WI38 (cell line): ENCODE measurements around the gene ADGRL1.
A peak's percentile ranks its signal among the peaks of the same experiment; 100 is the strongest.

Source experiments
- H3K4me3 ChIP-seq: 2 replicates; pipeline ENCODE4 v1.5.1; 2011; ENCODE audit warnings: low read depth, mild to moderate bottlenecking, control low read depth, low read length
- TF ChIP-seq, protein P1 (sequence below): IDR thresholded peaks from 2 replicates; pipeline ENCODE4 v1.5.1; 2012; ENCODE audit warnings: low read depth, mild to moderate bottlenecking, control low read depth, low read length

ADGRL1 gene

DNA sequence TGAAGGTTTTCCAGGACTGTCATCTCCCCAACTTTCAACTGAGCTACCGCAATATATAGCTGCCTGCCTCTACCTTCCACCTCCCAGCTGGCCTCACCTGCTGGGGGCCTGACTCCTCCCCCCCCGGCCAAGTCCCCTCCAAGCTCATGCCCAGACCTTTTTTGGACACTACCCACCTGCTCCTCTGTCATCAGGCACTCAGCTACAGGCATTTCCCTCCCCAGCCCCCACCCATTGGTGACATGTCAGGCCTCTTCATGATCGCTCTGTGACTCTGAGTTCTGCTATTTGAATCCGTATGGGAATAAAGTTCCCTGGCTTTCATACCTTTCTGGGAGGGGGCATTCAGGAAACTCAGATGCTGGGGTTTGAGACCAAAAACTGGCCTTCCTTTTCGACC is 90.2 kb downstream of the ADGRL1 start:
- TF ChIP-seq, protein P1, sequence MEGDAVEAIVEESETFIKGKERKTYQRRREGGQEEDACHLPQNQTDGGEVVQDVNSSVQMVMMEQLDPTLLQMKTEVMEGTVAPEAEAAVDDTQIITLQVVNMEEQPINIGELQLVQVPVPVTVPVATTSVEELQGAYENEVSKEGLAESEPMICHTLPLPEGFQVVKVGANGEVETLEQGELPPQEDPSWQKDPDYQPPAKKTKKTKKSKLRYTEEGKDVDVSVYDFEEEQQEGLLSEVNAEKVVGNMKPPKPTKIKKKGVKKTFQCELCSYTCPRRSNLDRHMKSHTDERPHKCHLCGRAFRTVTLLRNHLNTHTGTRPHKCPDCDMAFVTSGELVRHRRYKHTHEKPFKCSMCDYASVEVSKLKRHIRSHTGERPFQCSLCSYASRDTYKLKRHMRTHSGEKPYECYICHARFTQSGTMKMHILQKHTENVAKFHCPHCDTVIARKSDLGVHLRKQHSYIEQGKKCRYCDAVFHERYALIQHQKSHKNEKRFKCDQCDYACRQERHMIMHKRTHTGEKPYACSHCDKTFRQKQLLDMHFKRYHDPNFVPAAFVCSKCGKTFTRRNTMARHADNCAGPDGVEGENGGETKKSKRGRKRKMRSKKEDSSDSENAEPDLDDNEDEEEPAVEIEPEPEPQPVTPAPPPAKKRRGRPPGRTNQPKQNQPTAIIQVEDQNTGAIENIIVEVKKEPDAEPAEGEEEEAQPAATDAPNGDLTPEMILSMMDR: no peak

DNA sequence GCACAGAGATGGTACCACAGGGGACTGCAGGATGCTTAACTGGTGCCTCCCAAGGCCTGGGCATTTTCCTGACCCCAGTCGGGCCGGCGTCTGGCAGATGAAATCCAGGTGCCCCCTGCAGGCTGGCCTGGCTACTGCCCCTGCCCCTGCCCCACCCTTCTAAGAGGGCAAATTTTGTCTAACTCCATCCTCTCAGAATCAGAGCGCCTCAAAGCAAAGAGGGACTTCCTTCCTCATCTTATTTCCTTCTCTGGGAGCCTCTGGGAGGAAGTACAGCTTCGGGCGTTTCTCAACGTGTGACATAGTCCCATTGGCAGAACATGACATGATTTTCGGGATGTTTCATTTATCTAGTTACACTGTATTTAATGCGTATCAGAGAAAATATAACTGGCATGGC is 91.1 kb downstream of the ADGRL1 start:
- TF ChIP-seq, protein P1: peak; percentile 38; the same call in 1 of the 2 replicates
- no peak overlapping the region for H3K4me3 ChIP-seq

More for the DNA sequence above, 90.2 kb downstream of the ADGRL1 start:
- H3K4me3 ChIP-seq: no peak overlapping the region

GRCh38 chr19:14114439-14114838 is 91.5 kb downstream of the ADGRL1 start:
- TF ChIP-seq, protein P1: no peak
- H3K4me3 ChIP-seq: no peak overlapping the region

DNA sequence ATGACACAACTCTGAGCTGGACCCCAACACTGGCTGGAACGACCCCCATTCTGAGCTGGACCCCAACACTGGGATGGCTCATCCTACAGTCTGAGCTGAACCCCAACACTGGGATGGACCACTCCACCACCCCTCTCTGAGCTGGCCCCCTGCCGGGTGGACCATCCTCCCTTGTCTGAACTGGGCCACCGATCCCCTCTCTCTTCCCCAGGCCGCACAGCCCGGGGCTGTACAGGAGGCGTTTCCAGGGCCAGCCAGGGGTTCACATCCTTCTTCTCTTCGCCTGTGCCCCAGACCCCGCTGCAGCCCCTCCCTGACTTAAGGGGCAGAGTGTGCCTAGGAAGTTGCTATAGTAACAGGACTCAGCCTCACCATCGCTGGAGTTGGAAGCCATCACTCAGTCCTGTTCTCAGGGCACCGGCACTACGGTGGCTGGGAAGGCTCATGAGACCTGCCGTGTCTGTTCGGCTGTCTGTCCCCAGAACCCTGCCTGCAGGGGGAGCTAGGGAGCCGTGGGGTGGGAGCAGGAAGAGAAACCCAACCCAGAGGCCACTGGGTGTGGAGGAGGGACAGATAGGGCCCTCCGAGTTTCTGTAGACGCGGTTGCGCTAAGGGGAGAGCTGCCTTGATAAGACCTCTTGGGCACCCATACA is 92.1 kb downstream of the ADGRL1 start:
- H3K4me3 ChIP-seq: no peak overlapping the region
- TF ChIP-seq, protein P1: 0 out of 2 replicates have a peak, but pooled peaks have one; percentile 17

- TF ChIP-seq, protein P1: no peak
- no peak overlapping the region for H3K4me3 ChIP-seq
Measured at GRCh38 chr19:14112809-14113385, 93.1 kb downstream of the ADGRL1 start.

DNA sequence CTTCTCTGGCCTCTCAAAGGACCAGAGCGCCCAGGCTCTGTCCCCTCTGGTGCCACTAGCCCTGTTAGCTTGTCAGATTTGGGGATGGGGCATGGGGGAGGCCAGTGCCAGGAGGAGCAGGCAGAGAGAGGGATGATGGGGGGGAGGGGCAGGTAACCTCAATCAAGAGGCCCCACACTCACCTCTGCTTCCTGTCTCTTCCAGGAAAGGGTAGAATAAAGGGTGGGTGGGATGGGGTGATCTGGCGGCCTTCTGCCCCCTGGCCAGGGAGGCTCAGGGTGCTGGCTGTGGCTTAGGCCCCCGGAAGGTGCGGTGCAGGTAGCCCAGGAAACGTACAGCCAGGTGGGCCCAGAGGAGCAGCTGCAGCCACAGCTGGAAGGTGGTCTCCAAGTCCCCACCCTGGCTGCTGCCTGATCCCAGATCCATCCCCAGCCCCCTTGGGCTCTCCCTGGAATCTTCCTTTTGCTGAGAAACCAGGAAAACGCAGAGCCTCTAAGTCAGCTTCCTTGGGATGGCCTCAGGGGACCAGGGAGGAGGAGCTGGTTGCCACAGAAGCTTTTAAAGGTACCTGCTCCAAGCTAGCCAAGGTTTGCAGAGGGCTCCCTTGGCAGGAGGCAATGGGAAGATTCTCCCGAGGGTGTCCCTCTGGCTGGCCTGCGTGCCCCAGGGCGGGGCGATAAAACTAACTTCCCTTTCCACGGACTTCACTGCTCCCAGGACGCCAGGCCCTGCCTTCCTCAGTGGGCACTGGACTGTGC is 93.7 kb downstream of the ADGRL1 start:
- no peak overlapping the region for H3K4me3 ChIP-seq
- TF ChIP-seq, protein P1: no peak

- TF ChIP-seq, protein P1: no peak
- H3K4me3 ChIP-seq: no peak overlapping the region
Measured at GRCh38 chr19:14111486-14111885, 94.5 kb downstream of the ADGRL1 start.
